ENCODE results near the gene ZNF683.

DNA sequence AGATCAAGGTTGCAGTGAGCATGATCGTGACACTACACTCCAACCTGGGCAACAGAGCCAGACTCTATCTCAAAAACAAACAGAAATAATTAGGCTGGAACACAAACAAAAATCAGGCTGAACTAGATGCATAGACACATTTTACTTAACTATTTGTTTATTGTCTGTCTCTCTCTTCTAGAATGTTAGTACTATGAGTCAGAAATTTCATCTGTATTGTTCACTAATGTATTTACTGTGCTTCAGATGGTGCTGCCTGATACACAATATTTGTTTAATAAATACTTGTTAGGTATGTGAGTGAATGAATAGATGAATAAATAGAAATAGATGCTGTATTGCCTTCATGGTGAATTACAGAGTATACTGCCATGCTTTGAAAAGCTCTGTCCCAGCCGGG is 32.1 kb upstream of the ZNF683 start:
- TF ChIP-seq, protein P1, sequence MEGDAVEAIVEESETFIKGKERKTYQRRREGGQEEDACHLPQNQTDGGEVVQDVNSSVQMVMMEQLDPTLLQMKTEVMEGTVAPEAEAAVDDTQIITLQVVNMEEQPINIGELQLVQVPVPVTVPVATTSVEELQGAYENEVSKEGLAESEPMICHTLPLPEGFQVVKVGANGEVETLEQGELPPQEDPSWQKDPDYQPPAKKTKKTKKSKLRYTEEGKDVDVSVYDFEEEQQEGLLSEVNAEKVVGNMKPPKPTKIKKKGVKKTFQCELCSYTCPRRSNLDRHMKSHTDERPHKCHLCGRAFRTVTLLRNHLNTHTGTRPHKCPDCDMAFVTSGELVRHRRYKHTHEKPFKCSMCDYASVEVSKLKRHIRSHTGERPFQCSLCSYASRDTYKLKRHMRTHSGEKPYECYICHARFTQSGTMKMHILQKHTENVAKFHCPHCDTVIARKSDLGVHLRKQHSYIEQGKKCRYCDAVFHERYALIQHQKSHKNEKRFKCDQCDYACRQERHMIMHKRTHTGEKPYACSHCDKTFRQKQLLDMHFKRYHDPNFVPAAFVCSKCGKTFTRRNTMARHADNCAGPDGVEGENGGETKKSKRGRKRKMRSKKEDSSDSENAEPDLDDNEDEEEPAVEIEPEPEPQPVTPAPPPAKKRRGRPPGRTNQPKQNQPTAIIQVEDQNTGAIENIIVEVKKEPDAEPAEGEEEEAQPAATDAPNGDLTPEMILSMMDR (conservative IDR thresholded peaks at IDR 0.05 in 1 of 2, IDR thresholded peaks at IDR 0.05 in 1 of 2; ENCODE audit: low read depth in 1 of 2, low read length in 2 of 2) = no peak
- TF ChIP-seq EZH2 (IDR thresholded peaks at IDR 0.05; ENCODE audit: low read length, missing control alignments) = no peak

Data from fibroblast of lung (primary cell).